NCI-H82 treated with DMSO at 0.1 percent for 48 hours (cell line): ENCODE measurements around the gene CDH23.
A peak's percentile ranks its signal among the peaks of the same experiment; 100 is the strongest.

Source experiments
- DNase-seq: peaks from one replicate; lab custom pipeline; 2025; ENCODE audit not compliant: unreplicated experiment; lab: John Stamatoyannopoulos, UW

CDH23 gene

GRCh38 chr10:71369602-71370001, 27.1 kb upstream of the CDH23 start:
- DNase-seq = no peak

- no peak for DNase-seq
These were observed 26.7 kb upstream of the CDH23 start for GRCh38 chr10:71370031-71370430.

GRCh38 chr10:71371750-71372166, 25.0 kb upstream of the CDH23 start:
- no peak for DNase-seq

GRCh38 chr10:71372882-71373495, 23.7 kb upstream of the CDH23 start:
- no peak for DNase-seq

GRCh38 chr10:71374481-71375233, 22.1 kb upstream of the CDH23 start:
- no peak for DNase-seq

- no peak for DNase-seq
These were observed 20.8 kb upstream of the CDH23 start for GRCh38 chr10:71375952-71376351.

GRCh38 chr10:71378336-71379117, 18.2 kb upstream of the CDH23 start:
- no peak for DNase-seq

- no peak for DNase-seq
These were observed 17.5 kb upstream of the CDH23 start for GRCh38 chr10:71379118-71379766.

- DNase-seq = no peak
These were observed 15.9 kb upstream of the CDH23 start for GRCh38 chr10:71380841-71381240.

GRCh38 chr10:71381611-71382010, 15.1 kb upstream of the CDH23 start:
- DNase-seq = peak; percentile 82

GRCh38 chr10:71382028-71382427, 14.7 kb upstream of the CDH23 start:
- DNase-seq = no peak

- DNase-seq = no peak
These were observed 14.0 kb upstream of the CDH23 start for GRCh38 chr10:71382757-71383156.

GRCh38 chr10:71383972-71384687, 12.6 kb upstream of the CDH23 start:
- DNase-seq = peak; percentile 54

- DNase-seq = no peak
These were observed 8.5 kb upstream of the CDH23 start for GRCh38 chr10:71388171-71388570.

GRCh38 chr10:71388583-71389310, 8.0 kb upstream of the CDH23 start:
- no peak for DNase-seq

GRCh38 chr10:71389768-71390460, 6.8 kb upstream of the CDH23 start:
- no peak for DNase-seq

- DNase-seq = no peak
These were observed 6.3 kb upstream of the CDH23 start for GRCh38 chr10:71390461-71390835.

GRCh38 chr10:71390921-71391690, 5.6 kb upstream of the CDH23 start:
- no peak for DNase-seq

- DNase-seq = no peak
These were observed 5.0 kb upstream of the CDH23 start for GRCh38 chr10:71391701-71392100.
